ENCODE measurements around the gene IP6K3. TPM values are rescaled to one million over a fixed set of nuclear protein-coding genes. Genes with fewer than 3 reads are reported as not detected.

The IP6K3 gene, protein sequence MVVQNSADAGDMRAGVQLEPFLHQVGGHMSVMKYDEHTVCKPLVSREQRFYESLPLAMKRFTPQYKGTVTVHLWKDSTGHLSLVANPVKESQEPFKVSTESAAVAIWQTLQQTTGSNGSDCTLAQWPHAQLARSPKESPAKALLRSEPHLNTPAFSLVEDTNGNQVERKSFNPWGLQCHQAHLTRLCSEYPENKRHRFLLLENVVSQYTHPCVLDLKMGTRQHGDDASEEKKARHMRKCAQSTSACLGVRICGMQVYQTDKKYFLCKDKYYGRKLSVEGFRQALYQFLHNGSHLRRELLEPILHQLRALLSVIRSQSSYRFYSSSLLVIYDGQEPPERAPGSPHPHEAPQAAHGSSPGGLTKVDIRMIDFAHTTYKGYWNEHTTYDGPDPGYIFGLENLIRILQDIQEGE
- 1 to 10 TPM in 2 of 4 donors, under 1 TPM in 1, not detected in 1; 0.34 to 2.3 (median 1.1) TPM for total RNA-seq

- TF ChIP-seq, protein P1, sequence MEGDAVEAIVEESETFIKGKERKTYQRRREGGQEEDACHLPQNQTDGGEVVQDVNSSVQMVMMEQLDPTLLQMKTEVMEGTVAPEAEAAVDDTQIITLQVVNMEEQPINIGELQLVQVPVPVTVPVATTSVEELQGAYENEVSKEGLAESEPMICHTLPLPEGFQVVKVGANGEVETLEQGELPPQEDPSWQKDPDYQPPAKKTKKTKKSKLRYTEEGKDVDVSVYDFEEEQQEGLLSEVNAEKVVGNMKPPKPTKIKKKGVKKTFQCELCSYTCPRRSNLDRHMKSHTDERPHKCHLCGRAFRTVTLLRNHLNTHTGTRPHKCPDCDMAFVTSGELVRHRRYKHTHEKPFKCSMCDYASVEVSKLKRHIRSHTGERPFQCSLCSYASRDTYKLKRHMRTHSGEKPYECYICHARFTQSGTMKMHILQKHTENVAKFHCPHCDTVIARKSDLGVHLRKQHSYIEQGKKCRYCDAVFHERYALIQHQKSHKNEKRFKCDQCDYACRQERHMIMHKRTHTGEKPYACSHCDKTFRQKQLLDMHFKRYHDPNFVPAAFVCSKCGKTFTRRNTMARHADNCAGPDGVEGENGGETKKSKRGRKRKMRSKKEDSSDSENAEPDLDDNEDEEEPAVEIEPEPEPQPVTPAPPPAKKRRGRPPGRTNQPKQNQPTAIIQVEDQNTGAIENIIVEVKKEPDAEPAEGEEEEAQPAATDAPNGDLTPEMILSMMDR (IDR thresholded peaks at IDR 0.05; ENCODE audit: low read depth): no peak
Observed at GRCh38 chr6:33746651-33747100, at the start of gene IP6K3. Gene IP6K3, minus strand, starts transcription at chr6:33746905. Its CDS starts 11,429 bp downstream, at chr6:33735476.

- TF ChIP-seq, protein P1 (IDR thresholded peaks at IDR 0.05; ENCODE audit: low read depth): no peak
Observed at GRCh38 chr6:33794910-33795623, 48.4 kb upstream of the IP6K3 start.

DNA sequence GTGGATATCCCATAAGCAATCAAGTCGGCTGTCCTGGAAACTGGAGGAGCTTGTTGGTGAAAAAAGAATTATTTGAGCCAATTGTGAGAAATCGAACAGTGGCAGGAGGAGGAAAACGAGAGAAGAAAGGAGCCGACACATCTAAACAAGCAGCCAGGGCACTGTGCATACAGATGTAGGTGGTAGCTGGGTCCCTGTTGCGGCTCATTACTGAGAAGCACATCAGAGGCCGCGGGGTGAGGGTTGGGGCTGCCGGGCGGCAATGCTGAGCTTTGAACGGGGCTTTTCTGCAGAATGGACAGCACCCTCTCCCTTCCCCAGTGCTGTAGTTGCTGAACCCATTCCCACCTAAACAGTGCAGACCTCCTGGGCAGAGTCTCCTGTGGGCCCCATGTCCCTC is 46.3 kb upstream of the IP6K3 start:
- TF ChIP-seq, protein P1 (IDR thresholded peaks at IDR 0.05; ENCODE audit: low read depth): no peak

- TF ChIP-seq, protein P1 (IDR thresholded peaks at IDR 0.05; ENCODE audit: low read depth): no peak
Observed at GRCh38 chr6:33791620-33792019, 44.9 kb upstream of the IP6K3 start.

- TF ChIP-seq, protein P1 (IDR thresholded peaks at IDR 0.05; ENCODE audit: low read depth): no peak
Observed at GRCh38 chr6:33790910-33791309, 44.2 kb upstream of the IP6K3 start.

DNA sequence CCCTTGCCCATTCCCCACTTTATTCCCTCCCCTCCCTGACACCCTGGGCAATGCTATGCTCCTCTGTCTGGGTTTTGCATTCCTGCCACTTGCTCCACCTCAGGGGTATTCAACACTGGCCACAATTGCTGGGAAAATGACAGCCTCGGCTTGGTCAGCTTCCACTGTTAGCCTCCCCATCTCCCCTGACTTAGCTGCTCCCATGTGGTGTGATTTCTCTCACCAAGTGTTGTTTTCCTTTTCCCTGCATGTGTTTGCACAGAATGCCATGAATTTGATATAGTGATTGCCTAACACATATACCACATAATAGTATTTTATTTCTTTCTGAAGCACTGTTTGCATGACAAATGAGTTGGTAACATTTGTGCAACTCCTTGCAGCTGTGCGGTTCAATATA is 43.7 kb upstream of the IP6K3 start:
- TF ChIP-seq, protein P1 (IDR thresholded peaks at IDR 0.05; ENCODE audit: low read depth): no peak

GRCh38 chr6:33789550-33789895 is 42.8 kb upstream of the IP6K3 start:
- TF ChIP-seq, protein P1 (IDR thresholded peaks at IDR 0.05; ENCODE audit: low read depth): no peak
